DMS153 (cell line): Measurements from ENCODE around the gene EIF3M.
"Not testable (repeated sequence)": the region's sequence is repeated elsewhere in the genome, so short reads cannot be mapped to it uniquely, and the experiment has no call there.

Source experiments
- DNase-seq: peaks from one replicate; lab custom pipeline; 2025; lab: John Stamatoyannopoulos, UW

The EIF3M gene

DNA sequence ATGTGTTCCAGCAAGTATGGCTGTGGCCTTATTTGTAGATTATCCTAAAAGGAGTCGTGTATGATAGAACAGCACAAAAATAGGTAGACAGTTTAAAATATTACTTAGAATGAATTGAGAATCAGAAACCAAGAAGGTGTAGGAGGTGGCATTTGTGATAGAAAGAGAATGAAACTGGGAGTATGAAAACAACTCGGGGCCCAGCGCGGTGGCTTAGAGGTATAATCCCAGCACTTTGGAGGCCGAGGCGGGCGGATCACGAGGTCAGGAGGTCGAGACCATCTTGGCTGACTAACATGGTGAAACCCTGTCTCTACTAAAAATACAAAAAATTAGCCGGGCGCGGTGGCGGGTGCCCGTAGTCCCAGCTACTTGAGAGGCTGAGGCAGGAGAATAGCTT lies 12.5 kb downstream of the EIF3M start:
- not testable (repeated sequence) for DNase-seq

DNA sequence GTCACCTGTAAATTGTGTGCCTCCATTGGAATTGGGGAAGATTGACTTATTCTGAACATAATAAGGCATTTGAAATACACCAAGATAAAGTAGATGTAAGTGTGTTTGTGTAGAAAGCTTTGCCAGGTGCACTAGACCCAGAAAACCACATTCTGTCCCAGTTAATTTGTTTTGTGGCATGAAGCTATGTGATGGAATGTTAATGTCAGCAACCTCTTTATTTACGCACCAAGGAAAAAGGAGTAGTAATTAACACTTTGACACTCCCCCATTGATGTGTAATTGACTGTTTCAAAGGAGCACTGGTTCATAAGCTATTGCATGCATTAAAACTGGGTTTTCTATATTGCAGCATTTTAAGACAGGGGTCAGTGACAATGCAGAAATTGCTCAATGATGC lies 14.3 kb downstream of the EIF3M start:
- DNase-seq = no peak

DNA sequence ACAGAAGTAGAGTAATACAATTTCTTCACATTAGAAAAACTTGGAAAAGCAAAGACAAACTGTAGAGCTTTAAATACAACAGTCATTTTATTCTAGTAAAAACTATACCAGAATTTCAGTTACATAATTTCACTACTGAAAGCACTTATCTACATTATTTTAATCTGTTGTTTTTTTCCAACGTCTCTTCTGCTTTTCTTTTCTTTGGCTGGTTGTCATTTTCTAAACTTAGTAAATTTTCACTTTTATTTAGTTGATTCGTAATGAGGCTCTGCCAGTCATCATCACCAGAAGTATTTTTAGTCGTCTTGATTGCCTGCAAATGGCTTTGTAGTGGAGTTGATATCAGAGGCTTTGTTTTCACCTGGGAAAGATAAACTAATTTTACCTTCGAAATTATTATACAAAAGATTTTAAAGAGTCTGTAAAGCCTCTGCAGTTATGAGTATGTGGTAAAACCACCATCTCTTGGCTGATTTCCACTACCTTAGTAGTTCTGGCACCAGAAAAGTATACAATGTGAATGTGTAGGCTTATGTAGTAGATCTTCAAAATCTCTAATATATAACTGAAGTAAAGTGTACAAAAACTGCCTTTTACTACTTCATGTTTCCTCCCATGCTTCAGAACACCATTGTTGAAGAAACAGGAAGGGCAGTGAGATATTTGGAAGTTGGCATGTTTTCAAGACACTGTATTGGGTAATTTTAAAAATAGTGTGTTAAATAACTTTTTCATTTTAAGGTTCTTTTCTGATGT lies 19.2 kb downstream of the EIF3M start:
- DNase-seq = no peak

GRCh38 chr11:32606220-32606619 lies 22.6 kb downstream of the EIF3M start:
- no peak for DNase-seq

- DNase-seq = not testable (repeated sequence)
Measured at GRCh38 chr11:32608826-32609225, 25.2 kb downstream of the EIF3M start.

GRCh38 chr11:32610797-32611352 lies 27.2 kb downstream of the EIF3M start:
- no peak for DNase-seq

GRCh38 chr11:32613500-32614151 lies 30.0 kb downstream of the EIF3M start:
- no peak for DNase-seq

- DNase-seq = no peak
Measured at GRCh38 chr11:32615422-32615821, 31.8 kb downstream of the EIF3M start.

DNA sequence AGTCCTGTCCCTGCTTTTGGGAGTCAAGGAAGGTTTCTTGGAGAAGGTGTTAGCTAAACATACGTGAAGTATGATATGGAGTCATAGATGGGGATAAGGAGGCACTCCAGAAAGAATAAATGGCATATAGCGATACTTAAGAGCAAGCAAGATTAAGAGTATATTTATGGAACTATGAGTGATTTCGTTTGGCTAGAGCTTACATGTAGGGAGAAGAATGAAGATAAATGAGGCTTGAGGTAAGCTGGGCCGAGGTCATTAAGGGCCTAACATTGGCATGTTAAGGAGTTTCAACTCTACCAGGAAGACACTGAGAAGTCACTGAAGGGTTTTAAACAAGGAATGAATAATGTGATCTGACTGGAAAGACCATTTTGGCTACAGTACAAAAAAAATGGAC lies 33.3 kb downstream of the EIF3M start:
- DNase-seq = no peak

DNA sequence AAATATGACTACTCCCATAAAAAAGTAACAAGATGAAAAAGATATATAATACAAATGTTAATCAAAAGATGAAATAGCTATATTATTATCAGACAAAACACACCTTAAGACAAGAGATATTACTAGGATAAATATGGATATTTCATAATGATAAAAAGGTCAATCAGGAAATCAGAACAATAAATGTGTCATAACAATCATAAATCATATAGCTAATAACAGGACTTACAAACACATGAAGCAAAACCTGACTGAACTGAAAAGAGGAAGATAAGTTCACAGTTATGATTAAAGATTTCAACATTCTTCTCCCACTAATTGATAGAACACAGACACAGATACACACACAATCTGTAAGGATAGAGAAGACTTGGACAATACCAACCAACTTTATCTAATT lies 47.2 kb downstream of the EIF3M start:
- DNase-seq = no peak

DNA sequence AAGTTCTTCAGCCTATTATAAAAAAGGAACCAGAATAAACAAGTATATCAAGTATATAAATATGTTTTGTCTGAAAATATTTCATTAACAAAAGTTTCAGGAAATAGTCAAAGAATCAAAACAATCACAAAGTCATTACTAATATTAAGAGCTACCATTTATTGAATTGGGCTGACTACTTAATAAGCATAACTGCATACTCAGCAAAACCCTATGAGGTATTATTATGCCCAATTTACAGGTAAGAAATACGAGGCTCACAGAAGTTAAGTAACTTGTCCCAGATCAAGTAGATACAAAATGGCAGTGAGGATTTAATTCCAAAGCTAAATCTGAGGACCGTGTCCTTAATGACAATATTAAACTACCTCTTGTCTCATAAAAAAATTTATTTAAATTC lies 52.2 kb downstream of the EIF3M start:
- DNase-seq = no peak

GRCh38 chr11:32641361-32641760 lies 57.7 kb downstream of the EIF3M start:
- DNase-seq = no peak

DNA sequence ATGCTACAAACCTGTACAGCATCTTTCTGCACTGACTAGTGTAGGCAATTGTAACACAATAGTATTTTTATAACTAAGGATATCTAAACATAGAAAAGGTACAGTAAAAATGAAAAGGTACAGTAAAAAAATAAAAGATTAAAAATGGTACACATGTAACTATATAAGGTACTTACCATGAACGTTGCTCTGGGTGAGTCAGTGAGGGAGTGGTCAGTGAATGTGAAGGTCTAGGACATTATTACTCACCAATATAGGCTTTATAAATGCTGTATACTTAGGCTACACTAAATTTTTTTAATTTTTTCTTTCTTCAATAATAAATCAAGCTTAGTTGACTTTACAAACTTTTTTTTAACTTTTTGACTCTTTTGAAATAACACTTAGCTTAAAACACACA lies 59.9 kb downstream of the EIF3M start:
- no peak for DNase-seq
